SU-DHL-6 (cell line): ENCODE measurements around the gene HARBI1.
"Not testable (repeated sequence)": the region's sequence is repeated elsewhere in the genome, so short reads cannot be mapped to it uniquely, and the experiment has no call there.

Experiments
- CTCF ChIP-seq: fragments of 200-600 bp; sonication (generic); IDR thresholded peaks from one replicate; pipeline ENCODE4 v1.5.1; 2017; ENCODE audit warnings: antibody characterized with exemption, mild to moderate bottlenecking, low read length, moderate library complexity; ENCODE audit not compliant: insufficient read depth, poor library complexity, severe bottlenecking
- EZH2phosphoT487 ChIP-seq: fragments of 200-600 bp; sonication (generic), shearing (Covaris generic); conservative IDR thresholded peaks from 2 replicates; pipeline ENCODE4 v1.6.1; 2018; ENCODE audit warnings: mild to moderate bottlenecking, antibody characterized with exemption, low read length, moderate library complexity, mixed read lengths

- TF ChIP-seq CTCF, EZH2phosphoT487: not testable (repeated sequence)
Observed at GRCh38 chr11:46583513-46583912, 33.5 kb downstream of the HARBI1 start.
